Fibroblast of villous mesenchyme (primary cell): Measurements from ENCODE around the gene CDNF. TPM values are rescaled to one million over a fixed set of nuclear protein-coding genes. Genes with fewer than 3 reads are reported as not detected.

Source experiments
- total RNA-seq: library from RNA; depleted of rRNA; stranded (reverse); fragments of >200 nt; gene quantifications from 2 replicates; pipeline ENCODE4 v1.2.3, GENCODE V29; 2012

The CDNF gene
- total RNA-seq, 1 donor = 0.43 TPM

Other genes starting within 250 kb of the CDNF start
- 17.7 and 19.0 TPM in 2 replicates for gene FAM107B, start 63.1 kb downstream of the CDNF start, total RNA-seq
- 12.2 and 15.5 TPM in 2 replicates for gene HSPA14, start 269 bp upstream of the CDNF start, total RNA-seq
- 17.1 and 23.3 TPM in 2 replicates for gene MSANTD7, start 269 bp upstream of the CDNF start, total RNA-seq
- gene SUV39H2, start 40.8 kb upstream of the CDNF start, total RNA-seq = 11.3 and 27.2 TPM in 2 replicates
- 9.5 and 12.6 TPM in 2 replicates for gene DCLRE1C, start 116.1 kb upstream of the CDNF start, total RNA-seq
- gene MEIG1, start 121.4 kb upstream of the CDNF start, total RNA-seq = 0.32 TPM in 1 of 2 replicates, not detected in the other
- not detected in 2 replicates for gene OLAH, start 205.9 kb upstream of the CDNF start, total RNA-seq